A673 (cell line): ENCODE measurements around the gene TLX3. TPM values are rescaled to one million over a fixed set of nuclear protein-coding genes. Genes with fewer than 3 reads are reported as not detected.

Source experiments
- Bru-seq: library from RNA; stranded (reverse); fragments of 400-500 nt; gene quantifications from one replicate; lab custom pipeline; 2021; lab: Mats Ljungman, UMichigan
- BruChase-seq, 2 experiments: library from RNA; stranded (reverse); fragments of 400-500 nt; gene quantifications; one replicate each; lab custom pipeline; 2021; lab: Mats Ljungman, UMichigan
- BruUV-seq: library from RNA; stranded (reverse); fragments of 400-500 nt; replicated peaks from 2 replicates; lab custom pipeline; 2021; lab: Mats Ljungman, UMichigan
- CTCF ChIA-PET: fragments of 300-600 bp; sonication (Branson Sonifier 250); formaldehyde crosslinking; loops from one replicate; lab custom pipeline; 2022; ENCODE audit warnings: antibody characterized with exemption; lab: Charles Lee
- POLR2A ChIA-PET: fragments of 300-600 bp; sonication (Branson Sonifier 250); formaldehyde crosslinking; loops from one replicate; lab custom pipeline; 2022; ENCODE audit warnings: antibody characterized with exemption; ENCODE audit not compliant: low non-redundant PET; lab: Charles Lee
- DNase-seq: peaks from one replicate; pipeline ENCODE4 v3.0.0-alpha.2; 2015; ENCODE audit warnings: low spot score
- H3K27ac ChIP-seq: fragments of 200-600 bp; sonication (generic); 2 replicates; pipeline ENCODE4 v1.5.1; 2016; ENCODE audit warnings: mixed run types, low read depth, mild to moderate bottlenecking, mixed read lengths, antibody characterized with exemption, low read length; ENCODE audit not compliant: poor library complexity, severe bottlenecking
- H3K27me3 ChIP-seq: fragments of 200-600 bp; sonication (generic); replicated peaks from 2 replicates; pipeline ENCODE4 v1.6.1; 2017; ENCODE audit warnings: mixed run types, low read depth, mild to moderate bottlenecking, mixed read lengths, antibody characterized with exemption, low read length; ENCODE audit not compliant: insufficient read depth, poor library complexity
- H3K36me3 ChIP-seq: fragments of 200-600 bp; sonication (generic); 2 replicates; pipeline ENCODE4 v1.6.1; 2016; ENCODE audit warnings: mixed run types, mild to moderate bottlenecking, mixed read lengths, antibody characterized with exemption, low read length; ENCODE audit not compliant: insufficient read depth, poor library complexity, severe bottlenecking
- H3K4me1 ChIP-seq: fragments of 200-600 bp; sonication (generic); 2 replicates; pipeline ENCODE4 v1.6.1; 2017; ENCODE audit warnings: mixed run types, mild to moderate bottlenecking, mixed read lengths, antibody characterized with exemption, low read length; ENCODE audit not compliant: insufficient read depth, poor library complexity, severe bottlenecking
- H3K4me3 ChIP-seq: fragments of 200-600 bp; sonication (generic); 2 replicates; pipeline ENCODE4 v1.5.1; 2016; ENCODE audit warnings: low read depth, mixed run types, mild to moderate bottlenecking, mixed read lengths, low read length; ENCODE audit not compliant: poor library complexity, severe bottlenecking
- H3K9me3 ChIP-seq: fragments of 200-600 bp; sonication (generic); 2 replicates; pipeline ENCODE4 v1.6.1; 2016; ENCODE audit warnings: mixed run types, low read depth, mild to moderate bottlenecking, mixed read lengths, antibody characterized with exemption, low read length; ENCODE audit not compliant: poor library complexity, severe bottlenecking
- CTCF ChIP-seq: fragments of 300-800, 200-600 bp; sonication (generic); conservative IDR thresholded peaks from 2 replicates; pipeline ENCODE4 v1.5.1; 2017; ENCODE audit warnings: low read depth, mild to moderate bottlenecking, antibody characterized with exemption, low read length, moderate library complexity, mixed read lengths
- EZH2 ChIP-seq: fragments of 200-600 bp; sonication (generic); IDR thresholded peaks from 2 replicates; pipeline ENCODE4 v1.6.1; 2017; ENCODE audit warnings: borderline replicate concordance, low read depth, mild to moderate bottlenecking, mixed read lengths, antibody characterized with exemption, low read length; ENCODE audit not compliant: poor library complexity, severe bottlenecking
- intact Hi-C: fragments of 100-400 bp; cut with micrococcal nuclease; formaldehyde crosslinking; loops from one replicate; pipeline ENCODE4 v1.10.0; 2022; ENCODE audit not compliant: unreplicated experiment
- long read RNA-seq: library from polyadenylated mRNA; stranded (forward); transcript quantifications from one replicate; pipeline ENCODE4 v2.0.0, GENCODE V29; 2022
- total RNA-seq: library from RNA; stranded (reverse); gene quantifications from 2 replicates; pipeline ENCODE4 v1.2.3, GENCODE V29; 2021

TLX3 gene
- total RNA-seq: not detected in 2 replicates
- Bru-seq, nascent RNA: not detected
- BruChase-seq, experiment 1, labeled RNA remaining after a 2-hour chase: not detected
- BruChase-seq, experiment 2, labeled RNA remaining after a 6-hour chase: not detected
- long read RNA-seq: 0 reads

- Histone ChIP-seq H3K4me1 (no peaks in the 10 kb centered on the region), H3K4me3 (no peak within 1 kb of the TSS)
- no TSS peak for BruUV-seq
Measured at GRCh38 chr5:171308453-171309275, at the start of gene TLX3. TSS of gene TLX3 (plus strand) at chr5:171309248. CDS start at chr5:171309366, 118 bp downstream.

GRCh38 chr5:171261361-171261760 is 47.7 kb upstream of the TLX3 start:
- BruUV-seq: no TSS peak
- intact Hi-C loops: no loop called here
- no peaks in the 10 kb centered on the region for H3K36me3 ChIP-seq
- H3K4me3 ChIP-seq: no peak overlapping the region
- TF ChIP-seq CTCF: no peak
- TF ChIP-seq EZH2: no peak
- no peaks in the 10 kb centered on the region for H3K4me1 ChIP-seq
- peaks cover 7% of the 10 kb centered on the region for H3K27me3 ChIP-seq
- CTCF ChIA-PET: no interaction called here
- POLR2A ChIA-PET: no interaction called here
- H3K9me3 ChIP-seq: no peaks in the 10 kb centered on the region
- no peak for DNase-seq
- no peak overlapping the region for H3K27ac ChIP-seq

More at GRCh38 chr5:171308453-171309275, at the start of gene TLX3:
- H3K36me3 ChIP-seq: no peaks in the 10 kb centered on the region
- no peak within 1 kb of the TSS for H3K27ac ChIP-seq
- ChIA-PET POLR2A (no interaction called here), CTCF (no interaction called here)
- intact Hi-C loops: no loop called here
- TF ChIP-seq EZH2: no peak
- no peak for TF ChIP-seq CTCF
- peaks cover 100% of the 10 kb centered on the region for H3K27me3 ChIP-seq
- peak; percentile 15 for DNase-seq
- no peaks in the 10 kb centered on the region for H3K9me3 ChIP-seq

- POLR2A ChIA-PET: no interaction called here
- Histone ChIP-seq H3K36me3 (no peaks in the 10 kb centered on the region), H3K4me1 (no peaks in the 10 kb centered on the region), H3K27ac (no peak overlapping the region), H3K4me3 (no peak overlapping the region), H3K9me3 (no peaks in the 10 kb centered on the region), H3K27me3 (peaks cover 4% of the 10 kb centered on the region)
- intact Hi-C loops: no loop called here
- no TSS peak for BruUV-seq
- DNase-seq: no peak
- CTCF ChIA-PET: no interaction called here
- TF ChIP-seq EZH2 (no peak), CTCF (no peak)
Measured at GRCh38 chr5:171261904-171262303, 47.1 kb upstream of the TLX3 start.
